Activated effector memory CD4-positive, alpha-beta T cell treated with Interleukin-2 at 50 U/mL for 16 hours (primary cell): ENCODE measurements around the gene QDPR.

Source experiments
- DNase-seq: peaks from one replicate; pipeline ENCODE4 v3.0.0-alpha.2; 2020

QDPR gene

GRCh38 chr4:17526695-17527477, 15.0 kb upstream of the QDPR start:
- DNase-seq: no peak

- no peak for DNase-seq
Measured at GRCh38 chr4:17523662-17524061, 11.8 kb upstream of the QDPR start.

DNA sequence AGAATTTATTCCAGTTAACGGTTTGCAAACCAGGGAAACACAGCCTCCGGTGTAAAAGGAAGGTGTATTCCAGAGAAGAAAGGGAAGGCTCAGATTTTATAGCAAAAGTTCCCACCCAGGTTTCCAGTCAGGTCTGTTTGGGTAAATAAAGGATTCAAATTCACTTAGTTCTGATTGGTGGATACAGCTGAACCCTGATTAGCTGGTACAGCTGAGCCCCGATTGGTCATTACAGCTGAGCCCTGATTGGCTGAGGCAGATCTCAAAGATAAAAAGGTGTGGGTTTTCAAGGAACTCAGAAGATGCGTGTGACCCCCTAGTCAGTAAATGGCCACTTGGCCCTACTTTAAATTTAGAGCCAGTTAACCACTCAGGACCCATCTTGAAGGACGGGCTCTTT, 9.7 kb upstream of the QDPR start:
- no peak for DNase-seq

DNA sequence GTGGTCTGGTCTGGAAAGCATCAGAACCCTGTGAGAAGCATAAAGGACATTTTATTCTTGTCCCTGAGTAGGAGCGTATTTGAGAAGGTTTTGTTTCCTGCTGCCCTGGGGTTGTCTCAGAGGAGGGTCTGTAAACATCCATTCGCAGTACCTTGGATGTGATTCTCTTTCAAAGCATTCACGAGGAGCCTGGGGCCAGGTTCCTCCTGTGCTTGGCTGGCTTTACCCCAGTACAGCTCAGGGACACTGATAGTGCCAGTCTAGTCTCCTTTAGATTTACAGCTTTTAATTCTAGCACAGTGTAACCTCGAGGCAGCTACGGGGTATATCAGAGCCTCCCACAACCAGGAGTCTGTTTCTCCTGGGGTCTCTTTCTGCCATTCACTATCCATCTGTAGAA, 5.8 kb upstream of the QDPR start:
- no peak for DNase-seq

DNA sequence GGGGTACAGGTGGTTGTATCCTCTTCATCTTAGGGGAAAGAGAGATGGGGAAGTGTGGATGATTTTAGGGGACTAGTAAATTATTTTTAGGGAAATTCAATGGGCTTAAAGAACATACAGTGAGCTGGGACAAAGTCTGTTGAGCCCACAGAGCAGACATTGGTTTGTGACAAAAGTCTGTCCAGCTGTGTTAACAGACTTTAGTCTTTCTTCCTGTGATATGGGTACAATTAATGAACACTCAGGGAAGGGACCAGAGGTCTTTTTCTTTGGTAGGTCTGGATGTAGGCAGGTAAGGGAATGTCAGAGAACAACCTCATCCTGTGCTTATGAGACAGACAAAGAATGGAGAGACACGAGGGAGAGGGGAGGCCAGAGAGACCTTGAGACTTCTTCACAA, 5.1 kb upstream of the QDPR start:
- DNase-seq: no peak

GRCh38 chr4:17515445-17516407, 3.8 kb upstream of the QDPR start:
- DNase-seq: no peak

GRCh38 chr4:17514865-17515264, 3.0 kb upstream of the QDPR start, which contains the start of gene CLRN2:
Gene CLRN2 (plus strand): TSS chr4:17515165. CDS start chr4:17515267, 102 bp downstream.
- DNase-seq: no peak

GRCh38 chr4:17512973-17513665, 1.2 kb upstream of the QDPR start:
- DNase-seq: no peak

- DNase-seq: no peak
Measured at GRCh38 chr4:17511509-17511949, 361 bp downstream of the QDPR start.

GRCh38 chr4:17511051-17511450, 839 bp downstream of the QDPR start:
- no peak for DNase-seq

- DNase-seq: no peak
Measured at GRCh38 chr4:17510582-17510981, 1.3 kb downstream of the QDPR start.

- no peak for DNase-seq
Measured at GRCh38 chr4:17504081-17504480, 7.8 kb downstream of the QDPR start.

DNA sequence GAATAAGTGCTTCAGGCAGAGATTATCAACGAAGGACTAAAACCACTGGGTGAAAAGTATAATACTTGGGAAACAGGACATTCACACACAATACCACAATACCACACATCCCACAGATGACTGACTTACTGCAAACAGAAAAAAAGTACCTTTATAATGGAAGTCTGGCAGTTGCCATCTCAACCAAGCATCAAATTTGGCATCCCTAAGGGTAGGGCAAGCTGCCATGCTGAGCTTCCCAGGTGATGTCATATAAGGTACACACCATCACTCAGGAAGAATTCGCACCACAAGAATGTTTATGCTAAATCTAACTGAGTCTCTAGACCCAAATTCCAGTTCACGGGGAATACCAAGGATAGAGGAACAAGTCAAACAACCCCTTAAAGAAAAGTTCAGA, 9.1 kb downstream of the QDPR start:
- no peak for DNase-seq

- no peak for DNase-seq
Measured at GRCh38 chr4:17500574-17500973, 11.3 kb downstream of the QDPR start.

GRCh38 chr4:17497890-17498523, 13.9 kb downstream of the QDPR start:
- no peak for DNase-seq

DNA sequence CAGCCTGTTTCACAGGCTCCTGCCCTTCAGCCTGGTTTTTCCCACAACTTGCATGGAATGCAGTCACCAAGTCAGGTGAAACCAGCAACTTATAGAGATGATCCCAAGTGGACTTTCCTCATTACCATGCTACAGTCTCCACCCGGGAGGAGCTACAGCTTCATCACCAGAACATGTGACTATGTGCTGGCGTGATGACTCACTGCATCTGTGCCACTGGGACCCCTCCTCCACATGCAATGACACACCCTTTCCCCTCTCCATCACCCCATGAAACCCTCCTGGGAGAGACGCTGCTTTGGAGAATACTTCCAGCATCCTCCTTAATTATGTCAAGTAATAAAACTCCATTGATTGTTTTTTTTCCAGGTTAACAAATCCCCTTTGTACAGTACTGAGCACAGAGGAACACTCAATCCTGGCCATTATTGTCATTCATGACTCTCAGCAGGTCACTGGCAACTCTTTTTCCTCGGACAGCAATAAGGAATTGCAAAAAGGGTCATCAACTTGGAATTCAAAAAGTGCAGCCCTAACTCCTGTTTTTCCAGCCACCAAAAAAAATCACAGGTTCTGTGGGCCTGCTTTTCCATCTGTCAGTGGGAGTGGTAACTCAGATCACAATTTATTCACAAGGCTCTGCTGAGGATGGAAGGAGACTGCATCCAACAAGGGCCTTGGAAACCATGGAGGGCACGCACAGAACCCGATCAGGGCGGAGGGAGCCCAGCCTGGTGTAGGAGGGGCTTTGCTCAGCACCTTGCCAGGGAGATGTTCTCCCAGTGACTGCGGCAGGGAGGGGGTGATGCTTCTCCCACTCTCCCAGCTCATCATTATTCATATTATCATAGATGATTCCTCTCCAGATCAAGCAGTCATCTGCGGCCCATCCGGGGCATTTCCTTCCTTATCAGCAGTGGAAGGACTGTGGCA, 17.4 kb downstream of the QDPR start:
- no peak for DNase-seq

- no peak for DNase-seq
Measured at GRCh38 chr4:17493619-17494018, 18.3 kb downstream of the QDPR start.

DNA sequence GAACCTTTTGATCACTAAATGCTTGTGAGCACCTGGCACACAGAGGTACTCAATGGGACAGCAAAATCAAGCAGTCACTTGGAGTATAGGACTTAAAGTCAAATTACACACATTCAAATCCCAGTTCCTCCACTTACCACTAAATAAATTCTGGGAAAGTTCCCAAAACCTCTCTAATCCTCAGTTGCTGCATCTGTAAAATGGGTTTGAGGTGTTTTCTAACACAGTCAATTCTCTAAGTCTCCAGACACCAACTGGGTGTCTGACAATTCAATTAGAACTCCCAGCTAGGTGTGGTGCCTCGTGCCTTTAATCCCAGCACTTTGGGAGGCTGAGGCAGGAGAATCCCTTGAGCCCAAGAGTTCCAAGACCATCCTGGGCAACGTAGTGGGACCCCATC, 19.0 kb downstream of the QDPR start:
- no peak for DNase-seq

DNA sequence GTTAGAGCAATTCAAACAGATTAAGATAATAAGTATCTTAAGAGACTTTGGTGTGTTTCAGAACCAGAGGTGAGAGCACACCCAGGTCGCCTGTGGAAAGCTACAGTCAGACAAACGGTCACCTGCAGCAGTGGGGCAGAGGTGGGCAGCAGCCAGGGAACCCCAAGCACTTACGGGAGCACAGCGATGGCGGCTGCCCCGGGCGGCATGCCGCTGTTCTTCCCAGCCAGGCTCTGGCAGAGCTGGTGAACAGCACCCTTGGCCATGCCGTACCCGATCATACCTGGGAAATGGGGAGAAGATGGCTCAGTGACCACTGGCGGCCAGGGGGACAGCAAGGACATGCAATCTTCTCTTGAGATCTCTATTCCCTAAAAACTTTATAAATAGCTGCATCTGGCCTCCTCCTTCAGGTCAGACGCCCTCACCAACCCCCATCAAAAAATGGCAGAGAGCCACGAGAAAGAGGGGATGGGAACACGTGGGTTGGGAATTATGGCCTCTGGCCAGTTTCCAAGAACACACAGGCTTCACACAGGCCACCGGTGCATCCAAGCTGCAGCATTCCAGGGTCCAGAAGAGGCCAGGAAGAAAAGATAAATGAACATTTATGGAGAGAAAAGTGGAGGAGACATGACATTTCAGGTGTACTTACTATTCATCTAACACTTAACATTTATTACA, 19.7 kb downstream of the QDPR start:
- no peak for DNase-seq

DNA sequence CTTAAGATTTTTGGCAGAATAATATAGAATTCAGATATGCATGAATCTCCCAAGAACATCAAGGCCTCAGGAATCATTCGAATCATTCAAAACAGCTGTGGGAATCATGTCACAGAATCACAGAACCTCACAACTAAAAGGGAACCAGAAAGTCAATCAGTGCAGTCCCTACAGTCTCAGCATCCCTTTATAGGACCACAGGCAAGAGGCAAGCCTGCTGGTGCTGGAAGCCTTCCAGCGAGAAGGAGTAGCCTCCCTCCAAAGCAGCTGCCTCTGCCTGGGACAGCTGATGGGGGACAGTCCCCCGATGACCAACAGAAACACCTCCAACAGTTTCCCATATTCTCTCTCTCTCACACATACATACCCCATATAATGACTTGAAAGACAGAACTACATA, 20.7 kb downstream of the QDPR start:
- no peak for DNase-seq

DNA sequence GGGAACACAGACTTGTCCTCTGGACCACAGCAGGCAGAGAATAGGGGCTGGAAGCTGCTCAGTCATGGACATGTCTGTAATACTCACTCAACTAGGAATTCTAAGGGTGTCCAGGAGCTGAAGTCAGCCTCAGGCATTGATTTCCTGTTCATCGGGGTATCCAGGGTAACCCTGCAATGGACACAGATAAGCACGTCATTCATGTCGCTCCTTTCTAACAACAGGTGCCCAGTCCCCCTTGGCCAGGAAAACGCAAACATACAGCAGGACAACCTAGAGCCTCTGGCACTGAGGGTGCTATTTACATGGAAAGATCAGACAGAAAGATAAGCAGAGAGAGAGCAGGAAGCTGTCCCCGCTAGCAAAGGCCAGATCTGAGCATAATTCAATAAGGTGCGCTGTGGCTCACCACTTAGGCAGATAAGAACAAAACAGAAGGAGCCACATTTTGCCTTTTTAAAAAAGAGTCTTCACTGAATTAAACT, 21.3 kb downstream of the QDPR start:
- no peak for DNase-seq
